PC-3 (cell line): ENCODE measurements around the gene MUL1. TPM values are rescaled to one million over a fixed set of nuclear protein-coding genes. Genes with fewer than 3 reads are reported as not detected.

Experiments
- ATAC-seq: fragments of 200-7000 bp; cut with Tn5 transposase; 2 replicates; pipeline ENCODE4 v1.9.1; 2020; ENCODE audit warnings: mild to moderate bottlenecking, moderate library complexity
- BruUV-seq: library from RNA; stranded (reverse); fragments of 400-500 nt; replicated peaks from 2 replicates; lab custom pipeline; 2021; lab: Mats Ljungman, UMichigan
- CTCF ChIA-PET: fragments of 300-600 bp; sonication (Branson Sonifier 250); formaldehyde crosslinking; loops from one replicate; lab custom pipeline; 2022; ENCODE audit warnings: antibody characterized with exemption; lab: Charles Lee
- POLR2A ChIA-PET: fragments of 300-600 bp; sonication (Branson Sonifier 250); formaldehyde crosslinking; loops from one replicate; lab custom pipeline; 2022; ENCODE audit warnings: antibody characterized with exemption; ENCODE audit not compliant: unreplicated experiment; lab: Charles Lee
- DNase-seq: peaks from one replicate; pipeline ENCODE4 v3.0.0-alpha.2; 2015
- H2AFZ ChIP-seq: fragments of 300-600 bp; sonication (generic); 2 replicates; pipeline ENCODE4 v1.6.0; 2016; ENCODE audit warnings: antibody characterized with exemption, low read length
- H3F3A ChIP-seq: fragments of 300-600 bp; sonication (generic); one replicate; pipeline ENCODE4 v1.6.0; 2017; ENCODE audit warnings: antibody characterized with exemption, low read length, control low read depth, mild to moderate bottlenecking; ENCODE audit not compliant: unreplicated experiment
- H3K27ac ChIP-seq: fragments of 300-600 bp; sonication (generic); 2 replicates; pipeline ENCODE4 v1.5.1; 2016; ENCODE audit warnings: mild to moderate bottlenecking, low read length
- H3K27me3 ChIP-seq: fragments of 300-600 bp; sonication (generic); 2 replicates; pipeline ENCODE4 v1.6.1; 2016; ENCODE audit warnings: low read length, mixed read lengths
- H3K36me3 ChIP-seq: fragments of 300-600 bp; sonication (generic); 2 replicates; pipeline ENCODE4 v1.6.1; 2016; ENCODE audit warnings: low read depth, mixed run types, low read length, mixed read lengths
- H3K4me1 ChIP-seq: fragments of 300-600 bp; sonication (generic); 2 replicates; pipeline ENCODE4 v1.5.1; 2016; ENCODE audit warnings: low read length; ENCODE audit not compliant: insufficient read depth
- H3K4me2 ChIP-seq: fragments of 300-600 bp; sonication (generic); 2 replicates; pipeline ENCODE4 v1.6.0; 2016; ENCODE audit warnings: low read length
- H3K4me3 ChIP-seq: fragments of 300-600 bp; sonication (generic); 2 replicates; pipeline ENCODE4 v1.5.1; 2016; ENCODE audit warnings: mild to moderate bottlenecking, low read length, mixed read lengths
- H3K79me2 ChIP-seq: fragments of 300-600 bp; sonication (generic); 2 replicates; pipeline ENCODE4 v1.6.1; 2017; ENCODE audit warnings: low read length, mixed read lengths
- H3K9ac ChIP-seq: fragments of 300-600 bp; sonication (generic); 2 replicates; pipeline ENCODE4 v1.6.0; 2016; ENCODE audit warnings: mild to moderate bottlenecking, low read length
- H3K9me2 ChIP-seq: fragments of 300-600 bp; sonication (generic); replicated peaks from 2 replicates; pipeline ENCODE4 v1.6.1; 2016; ENCODE audit warnings: mixed run types, low read length, mixed read lengths
- H3K9me3 ChIP-seq: fragments of 300-600 bp; sonication (generic); 2 replicates; pipeline ENCODE4 v1.6.1; 2016; ENCODE audit warnings: low read length, mixed read lengths
- H4K20me1 ChIP-seq: fragments of 300-600 bp; sonication (generic); 2 replicates; pipeline ENCODE4 v1.6.1; 2016; ENCODE audit warnings: low read length, mixed read lengths
- CTCF ChIP-seq: fragments of 300-600 bp; sonication (generic); conservative IDR thresholded peaks from 2 replicates; pipeline ENCODE4 v1.5.1; 2017; ENCODE audit warnings: antibody characterized with exemption, low read depth, mild to moderate bottlenecking, low read length
- EZH2 ChIP-seq: fragments of 300-600 bp; sonication (generic); IDR thresholded peaks from one replicate; pipeline ENCODE4 v1.6.1; 2017; ENCODE audit warnings: antibody characterized with exemption, mild to moderate bottlenecking, low read length; ENCODE audit not compliant: unreplicated experiment
- EZH2phosphoT487 ChIP-seq: fragments of 300-600 bp; sonication (generic); IDR thresholded peaks from 2 replicates; pipeline ENCODE4 v1.6.1; 2018; ENCODE audit warnings: mild to moderate bottlenecking, antibody characterized with exemption, low read length, borderline replicate concordance
- intact Hi-C: fragments of 100-400 bp; cut with micrococcal nuclease; formaldehyde crosslinking; loops from 2 replicates; pipeline ENCODE4 v1.9.0; 2023
- total RNA-seq: library from RNA; depleted of rRNA; stranded (reverse); fragments of >200 nt; gene quantifications from 2 replicates; pipeline ENCODE4 v1.2.3, GENCODE V29; 2014

The MUL1 gene
- total RNA-seq, 1 experiment from 2014 or later: 28.9 TPM

- Histone ChIP-seq H4K20me1 (no peaks in the 10 kb centered on the region), H3K36me3 (peaks cover 2% of the 10 kb centered on the region; the same call in 1 of the 2 replicates), H3K4me3 (peak overlapping the region; percentile 91), H3K27me3 (no peaks in the 10 kb centered on the region), H3K9ac (peak overlapping the region; percentile 92), H3K27ac (peak overlapping the region; percentile 82; the same call in 1 of the 2 replicates), H3K4me1 (peaks cover 32% of the 10 kb centered on the region), H3F3A (peaks cover 5% of the 10 kb centered on the region), H3K4me2 (peak overlapping the region; percentile 88), H2AFZ (peak overlapping the region; percentile 95), H3K79me2 (peaks cover 45% of the 10 kb centered on the region), H3K9me3 (no peaks in the 10 kb centered on the region), H3K9me2 (no peaks in the 10 kb centered on the region)
- TF ChIP-seq EZH2phosphoT487 (no peak), EZH2 (no peak), CTCF (no peak)
- DNase-seq (no peak), ATAC-seq (no peak)
- BruUV-seq: TSS peak; percentile 95
- intact Hi-C loops: no loop called here
- ChIA-PET POLR2A (no interaction called here), CTCF (no interaction called here)
Observed at GRCh38 chr1:20508411-20508771, 440 bp upstream of the MUL1 start.

- no TSS peak for BruUV-seq
- CTCF ChIA-PET: interaction anchor here (1.4 kb wide), 1 partner anchor 127 kb away, joined by 3 read pairs; no protein-coding TSS in a partner anchor
Observed at GRCh38 chr1:20507248-20507563, 745 bp downstream of the MUL1 start.

More at GRCh38 chr1:20507248-20507563, 745 bp downstream of the MUL1 start:
- H3K79me2 ChIP-seq: peaks cover 51% of the 10 kb centered on the region
- peaks cover 5% of the 10 kb centered on the region for H3F3A ChIP-seq
- no peak for TF ChIP-seq EZH2phosphoT487
- no peak for TF ChIP-seq CTCF
- no peak for TF ChIP-seq EZH2
- no peaks in the 10 kb centered on the region for H3K9me2 ChIP-seq
- peaks cover 9% of the 10 kb centered on the region; the same call in 1 of the 2 replicates for H3K36me3 ChIP-seq
- H3K27ac ChIP-seq: peak overlapping the region; percentile 82
- peak overlapping the region; percentile 92 for H3K9ac ChIP-seq
- no peaks in the 10 kb centered on the region for H3K27me3 ChIP-seq
- POLR2A ChIA-PET: interaction anchor here (1.2 kb wide), 1 partner anchor 154 kb away, joined by 4 read pairs; the partner anchor contains the start of gene DDOST
- no peaks in the 10 kb centered on the region for H4K20me1 ChIP-seq
- H3K9me3 ChIP-seq: no peaks in the 10 kb centered on the region
- peak overlapping the region; percentile 95 for H2AFZ ChIP-seq
- DNase-seq: no peak
- H3K4me2 ChIP-seq: peak overlapping the region; percentile 88
- ATAC-seq: peak; percentile 34
- intact Hi-C loops: no loop called here
- H3K4me1 ChIP-seq: peaks cover 30% of the 10 kb centered on the region
- H3K4me3 ChIP-seq: peak overlapping the region; percentile 91
